ENCODE measurements around the gene PORCN.

The PORCN gene

GRCh38 chrX:48468693-48469691 lies 39.8 kb upstream of the PORCN start:
- no peak for TF ChIP-seq CTCF (IDR thresholded peaks at IDR 0.05)
- no peak overlapping the region for H3K4me3 ChIP-seq (ENCODE audit: low read depth, low read length)
- H3K9ac ChIP-seq, result no peak overlapping the region

GRCh38 chrX:48470110-48470832 lies 38.5 kb upstream of the PORCN start, which contains the start of gene SLC38A5:
Gene SLC38A5 (minus strand): TSS chrX:48470260. CDS start chrX:48467924, 2,336 bp downstream.
- H3K9ac ChIP-seq, result no peak within 1 kb of the TSS

More at GRCh38 chrX:48468693-48469691, 39.8 kb upstream of the PORCN start:
- Histone ChIP-seq H3K4me2 (ENCODE audit: low read length) (no peak overlapping the region), H3K27ac (no peak overlapping the region), H2AFZ (no peak overlapping the region), H3K4me1 (no peaks in the 10 kb centered on the region), H3K36me3 (ENCODE audit: control insufficient read depth, insufficient read depth, low read length) (no peaks in the 10 kb centered on the region), H3K9me3 (ENCODE audit: control insufficient read depth, low read length) (no peaks in the 10 kb centered on the region), H3K27me3 (ENCODE audit: control insufficient read depth, insufficient read depth, low read length) (no peaks in the 10 kb centered on the region), H3K79me2 (no peaks in the 10 kb centered on the region)

GRCh38 chrX:48470833-48471118 lies 38.0 kb upstream of the PORCN start:
- Histone ChIP-seq H2AFZ (no peak overlapping the region), H3K9me3 (ENCODE audit: control insufficient read depth, low read length) (no peaks in the 10 kb centered on the region), H3K4me3 (ENCODE audit: low read depth, low read length) (no peak overlapping the region), H3K9ac (no peak overlapping the region), H3K36me3 (ENCODE audit: control insufficient read depth, insufficient read depth, low read length) (no peaks in the 10 kb centered on the region), H3K4me1 (no peaks in the 10 kb centered on the region), H3K27me3 (ENCODE audit: control insufficient read depth, insufficient read depth, low read length) (no peaks in the 10 kb centered on the region), H3K27ac (no peak overlapping the region), H3K4me2 (ENCODE audit: low read length) (no peak overlapping the region), H3K79me2 (no peaks in the 10 kb centered on the region)
- TF ChIP-seq CTCF (IDR thresholded peaks at IDR 0.05), result no peak

More at GRCh38 chrX:48470110-48470832, 38.5 kb upstream of the PORCN start, which contains the start of gene SLC38A5:
- no peak within 1 kb of the TSS for H3K4me3 ChIP-seq (ENCODE audit: low read depth, low read length)
- H3K4me1 ChIP-seq, result no peaks in the 10 kb centered on the region
- no peaks in the 10 kb centered on the region for H3K36me3 ChIP-seq (ENCODE audit: control insufficient read depth, insufficient read depth, low read length)
- no peaks in the 10 kb centered on the region for H3K79me2 ChIP-seq
- no peaks in the 10 kb centered on the region for H3K9me3 ChIP-seq (ENCODE audit: control insufficient read depth, low read length)
- H3K27ac ChIP-seq, result no peak within 1 kb of the TSS
- no peaks in the 10 kb centered on the region for H3K27me3 ChIP-seq (ENCODE audit: control insufficient read depth, insufficient read depth, low read length)
- no peak for TF ChIP-seq CTCF (IDR thresholded peaks at IDR 0.05)
- no peak within 1 kb of the TSS for H2AFZ ChIP-seq
- H3K4me2 ChIP-seq (ENCODE audit: low read length), result no peak within 1 kb of the TSS

DNA sequence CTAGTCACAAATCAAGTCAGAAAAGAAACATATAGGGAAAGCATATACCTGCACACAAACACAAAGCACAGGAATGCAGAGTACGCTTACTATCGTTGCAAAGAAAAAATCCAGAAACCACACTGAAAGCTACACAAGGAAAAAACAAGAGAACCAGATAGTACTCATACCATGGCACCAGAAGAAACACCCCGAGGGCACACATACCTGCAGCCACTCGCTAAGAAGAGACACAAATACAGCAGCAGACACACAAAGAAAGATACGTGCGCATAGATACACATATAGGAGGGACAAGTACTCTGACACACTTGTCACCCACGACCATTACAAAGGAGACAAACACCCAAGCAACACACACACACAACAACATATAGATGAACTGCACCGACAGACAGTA lies 37.3 kb upstream of the PORCN start:
- Histone ChIP-seq H2AFZ (no peak overlapping the region), H3K4me2 (ENCODE audit: low read length) (no peak overlapping the region), H3K27ac (no peak overlapping the region), H3K27me3 (ENCODE audit: control insufficient read depth, insufficient read depth, low read length) (no peaks in the 10 kb centered on the region), H3K4me1 (no peaks in the 10 kb centered on the region), H3K4me3 (ENCODE audit: low read depth, low read length) (no peak overlapping the region), H3K36me3 (ENCODE audit: control insufficient read depth, insufficient read depth, low read length) (no peaks in the 10 kb centered on the region), H3K79me2 (no peaks in the 10 kb centered on the region), H3K9me3 (ENCODE audit: control insufficient read depth, low read length) (no peaks in the 10 kb centered on the region), H3K9ac (no peak overlapping the region)
- no peak for TF ChIP-seq CTCF (IDR thresholded peaks at IDR 0.05)

All from parathyroid adenoma (tissue), 2 donors.